Medulla oblongata (tissue), 1 donor: ENCODE measurements around the gene DNASE2.

Experiments
- DNase-seq: peaks from one replicate; pipeline ENCODE4 v3.0.0-alpha.2; 2015; ENCODE audit errors: extremely low spot score

DNASE2 gene

GRCh38 chr19:12834566-12834943, 46.7 kb downstream of the DNASE2 start, which contains the start of gene RTBDN:
RTBDN (minus strand) TSS chr19:12834579; CDS start chr19:12829979, 4,600 bp downstream.
- DNase-seq = no peak

DNA sequence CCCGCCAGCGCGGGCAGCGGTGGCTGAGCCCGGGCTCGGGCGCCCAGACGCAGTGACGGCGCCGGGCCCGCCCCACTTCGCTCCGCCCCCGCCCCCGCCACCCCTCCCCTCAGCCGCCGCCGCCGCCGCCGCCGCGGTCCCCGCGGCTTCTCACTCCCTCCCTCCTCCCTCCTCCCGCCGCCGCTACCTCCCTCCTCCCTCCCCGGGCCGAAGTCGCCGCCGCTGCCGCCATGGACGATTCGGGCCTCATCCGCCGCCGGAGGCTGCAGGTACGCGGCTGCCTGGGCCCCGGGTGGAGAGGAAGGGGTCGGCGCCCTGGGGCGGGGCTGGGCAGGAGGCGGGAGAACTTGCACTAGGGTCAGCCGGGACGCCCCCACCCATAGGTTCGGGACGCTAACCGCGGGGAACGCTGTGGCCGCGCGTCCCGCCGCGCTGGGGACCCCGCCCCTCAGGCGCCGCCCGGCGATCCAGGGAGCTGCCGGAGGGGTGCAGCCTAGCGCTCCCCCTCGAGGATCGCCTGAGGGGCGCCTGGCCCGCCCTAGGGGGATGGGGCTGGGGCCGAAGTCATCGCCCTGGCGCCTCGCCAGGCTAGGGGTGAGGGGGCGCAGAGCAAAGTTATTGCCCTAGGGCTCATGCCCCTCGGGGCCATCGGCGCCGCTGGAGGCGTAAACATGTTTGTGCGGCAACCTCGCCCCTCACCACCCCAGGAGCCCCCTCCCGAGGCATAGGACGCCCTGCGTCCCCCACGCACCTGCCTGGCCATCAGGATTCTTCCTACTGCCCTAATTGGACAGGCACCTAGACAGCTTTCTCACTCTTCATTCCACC, 47.3 kb downstream of the DNASE2 start:
- no peak for DNase-seq

- DNase-seq = no peak
These were observed 47.9 kb downstream of the DNASE2 start for GRCh38 chr19:12833418-12833737.

GRCh38 chr19:12828494-12828893, 52.8 kb downstream of the DNASE2 start:
- DNase-seq = no peak

- no peak for DNase-seq
These were observed 55.8 kb downstream of the DNASE2 start for GRCh38 chr19:12825254-12826131.
